Left renal cortex interstitium (tissue), 4 donors: Measurements from ENCODE around the gene JARID2. TPM values are rescaled to one million over a fixed set of nuclear protein-coding genes. Genes with fewer than 3 reads are reported as not detected.

Source experiments
- DNase-seq, 4 donors: peaks; one replicate each; pipeline ENCODE4 v3.0.0-alpha.2; 2013; ENCODE audit warnings: low read depth in 4 of 4, low spot score in 2 of 4, missing footprints in 1 of 4
- polyA plus RNA-seq, 4 donors: library from polyadenylated mRNA; unstranded; fragments of 120-200 nt; gene quantifications; one replicate each; pipeline ENCODE4 v1.2.1, GENCODE V29; 2013; ENCODE audit not compliant: insufficient read length in 4 of 4

JARID2 gene
- polyA plus RNA-seq, 4 donors: 26.1 to 33.0 (median 28.9) TPM

DNA sequence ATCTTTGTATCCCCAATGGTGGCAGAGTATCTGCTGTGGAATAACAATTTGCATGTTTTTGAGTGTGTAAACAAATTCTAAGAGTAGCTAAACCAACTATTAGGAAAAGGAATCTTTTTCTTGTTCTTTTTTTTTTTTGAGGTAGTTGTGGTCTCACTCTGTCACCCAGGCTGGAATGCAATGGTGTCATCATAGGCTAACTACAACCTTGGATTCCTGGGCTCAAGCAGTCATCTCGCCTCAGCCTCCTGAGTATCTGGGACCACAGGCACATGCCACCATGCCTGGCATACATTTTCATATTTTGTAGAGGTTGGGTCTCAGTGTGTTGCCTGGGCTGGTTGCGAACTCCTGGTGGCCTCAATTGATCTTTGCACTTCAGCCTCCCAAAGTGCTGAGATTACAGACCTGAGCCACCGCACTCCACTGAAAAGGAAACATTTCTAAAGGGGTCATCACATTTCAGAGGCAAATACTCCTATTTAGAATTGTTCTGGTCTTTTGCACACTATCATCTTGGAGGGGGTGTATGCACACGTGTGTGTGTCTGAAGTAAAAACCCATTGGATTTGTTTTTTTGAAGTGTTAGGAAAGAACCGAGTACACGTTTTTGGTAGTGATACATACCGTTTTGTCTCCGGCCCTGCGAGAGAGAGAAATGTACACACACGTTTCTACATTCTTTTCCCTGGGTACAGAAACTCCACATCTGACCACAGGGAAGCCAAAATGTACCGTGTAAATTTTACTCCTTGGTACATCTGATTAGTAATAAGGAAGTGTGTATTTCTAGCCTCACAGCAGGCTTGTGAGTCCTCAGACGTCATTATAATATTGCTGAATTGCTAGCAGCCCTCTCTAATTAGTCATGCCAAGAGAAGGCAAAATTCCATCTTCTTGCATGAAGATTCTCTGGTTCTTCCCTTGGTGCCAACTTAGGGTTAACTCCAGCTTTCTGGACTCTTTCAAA is 183.6 kb downstream of the JARID2 start:
- no peak for DNase-seq

DNA sequence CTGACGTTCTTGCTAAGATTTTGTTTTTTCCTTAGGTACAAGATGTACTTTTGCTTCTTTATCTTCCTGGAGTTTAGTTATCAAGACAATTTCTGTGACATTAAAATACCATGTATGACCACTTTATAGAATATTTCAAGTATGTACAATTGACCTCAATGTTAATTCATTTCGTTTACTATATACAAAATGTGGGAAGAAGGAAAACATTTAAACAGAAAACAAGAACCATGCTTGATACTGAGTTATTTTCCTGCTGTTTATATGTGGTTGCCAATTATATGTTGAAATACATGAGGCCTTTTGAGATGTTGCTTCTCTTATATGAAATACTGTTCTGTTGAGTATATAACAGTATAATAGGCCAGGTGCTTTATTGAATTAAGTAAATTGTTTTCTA is 184.3 kb downstream of the JARID2 start:
- DNase-seq: no peak

DNA sequence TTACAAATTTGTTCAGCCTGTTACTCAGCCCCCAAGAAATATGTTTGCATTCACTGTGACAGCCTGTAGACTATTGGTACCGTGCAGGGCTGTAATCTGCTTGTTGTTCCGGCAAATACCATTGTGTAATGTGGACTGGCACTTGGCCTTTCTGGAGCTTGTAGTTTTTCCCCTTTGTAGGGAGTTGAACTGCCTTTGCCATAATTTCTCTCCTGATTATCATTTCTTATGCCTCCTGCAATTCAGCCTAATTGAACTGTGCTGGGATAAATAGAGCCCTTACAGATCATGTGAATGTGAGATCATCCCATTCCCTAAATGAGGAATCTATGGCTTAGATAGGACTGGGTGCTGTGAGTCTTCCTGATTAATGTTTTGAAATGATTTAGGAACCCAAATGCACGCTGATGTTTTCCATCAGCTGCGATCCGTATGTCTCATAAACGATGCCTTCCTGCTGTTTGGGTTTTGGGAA is 185.1 kb downstream of the JARID2 start:
- no peak for DNase-seq

DNA sequence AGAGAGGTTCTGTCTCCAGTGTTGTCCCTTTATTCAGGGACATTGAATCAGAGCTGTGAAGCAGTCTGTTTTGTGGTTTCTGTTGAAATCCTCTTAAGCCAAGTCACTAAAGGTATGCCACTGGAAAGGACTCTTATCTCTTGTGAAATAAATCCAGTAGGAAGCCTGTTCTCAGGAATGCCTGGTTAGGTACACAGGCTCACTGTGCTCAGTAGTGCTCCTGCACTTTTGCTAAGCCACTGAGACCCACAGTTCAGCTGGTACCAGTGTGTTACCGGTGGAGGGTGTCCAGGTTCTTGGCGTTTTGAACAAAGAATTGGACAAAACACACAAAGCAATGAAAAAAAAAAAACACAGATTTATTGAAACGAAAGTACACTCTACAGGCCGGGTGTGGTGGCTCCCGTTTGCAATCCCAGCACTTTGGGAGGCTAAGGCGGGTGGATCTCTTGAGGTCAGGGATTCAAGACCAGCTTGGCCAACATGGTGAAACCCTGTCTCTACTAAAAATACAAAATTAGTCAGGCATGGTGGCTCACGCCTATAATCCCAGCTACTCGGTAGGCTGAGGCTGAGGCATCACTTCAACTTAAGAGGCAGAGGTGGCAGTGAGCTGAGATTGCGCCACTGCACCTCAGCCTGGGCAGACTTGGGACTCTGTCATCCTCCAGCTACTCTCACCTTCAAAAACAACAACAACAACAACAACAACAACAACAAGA is 186.1 kb downstream of the JARID2 start:
- DNase-seq: no peak

DNA sequence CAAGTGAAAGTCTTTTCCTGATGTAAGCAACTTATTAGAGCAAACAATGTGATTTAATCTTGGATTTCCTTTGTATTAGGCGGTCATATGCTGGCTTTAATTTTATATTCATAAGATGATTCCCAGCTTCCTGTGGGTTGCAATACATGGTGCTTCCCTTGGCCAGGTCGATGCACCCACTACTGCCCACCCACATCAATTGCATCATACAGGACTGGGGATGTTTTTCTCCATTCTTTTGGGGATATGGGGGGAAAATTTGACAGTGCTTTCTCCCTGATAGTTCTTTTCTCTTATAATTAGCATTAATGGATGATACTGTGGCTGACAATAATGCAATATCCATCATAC is 187.6 kb downstream of the JARID2 start:
- DNase-seq: no peak

DNA sequence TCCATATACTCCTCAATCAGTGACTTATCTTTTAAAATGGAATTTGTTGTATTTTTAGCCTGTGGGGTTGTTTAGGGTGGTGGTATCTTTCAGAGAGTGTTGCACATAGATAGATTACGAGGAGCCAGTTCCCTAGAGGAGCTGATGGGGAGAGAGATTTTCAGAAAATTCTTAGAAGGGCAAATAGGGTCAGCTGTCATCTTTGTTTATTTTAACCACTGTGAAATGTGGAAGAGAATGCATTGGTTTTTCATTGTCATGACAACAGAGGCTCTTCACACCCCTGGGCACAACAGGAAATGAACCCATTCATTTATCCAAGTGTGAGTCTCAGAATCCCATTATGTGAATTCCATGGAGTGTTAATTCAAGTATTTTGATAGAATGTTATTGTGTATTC is 188.4 kb downstream of the JARID2 start:
- DNase-seq: no peak

DNA sequence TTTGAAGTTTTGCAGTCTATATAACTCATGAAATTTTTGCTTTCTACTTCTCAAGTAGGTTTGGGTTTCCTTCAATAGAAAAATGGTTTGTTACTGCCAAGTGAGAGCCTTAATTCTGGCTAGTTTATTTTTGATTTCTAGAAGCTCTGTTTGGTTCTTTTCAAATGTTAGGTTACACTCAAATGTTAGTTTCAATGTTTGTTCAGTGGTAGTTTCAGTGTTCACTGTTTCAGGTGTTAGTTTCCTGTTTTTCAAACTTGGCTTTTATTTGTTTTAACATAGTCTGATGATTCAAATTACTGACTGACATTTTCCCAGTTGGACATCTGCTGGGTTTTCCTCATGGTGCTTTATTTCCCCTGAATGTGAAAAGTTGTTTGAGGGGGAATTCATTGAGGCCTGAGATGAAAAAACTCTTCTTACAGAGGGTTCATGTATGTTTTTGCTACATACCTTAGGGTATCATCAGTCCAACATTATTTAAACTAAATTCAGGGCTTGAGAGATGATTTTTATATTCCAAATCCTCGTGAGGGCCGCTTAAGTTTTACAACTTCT is 189.0 kb downstream of the JARID2 start:
- DNase-seq: no peak

DNA sequence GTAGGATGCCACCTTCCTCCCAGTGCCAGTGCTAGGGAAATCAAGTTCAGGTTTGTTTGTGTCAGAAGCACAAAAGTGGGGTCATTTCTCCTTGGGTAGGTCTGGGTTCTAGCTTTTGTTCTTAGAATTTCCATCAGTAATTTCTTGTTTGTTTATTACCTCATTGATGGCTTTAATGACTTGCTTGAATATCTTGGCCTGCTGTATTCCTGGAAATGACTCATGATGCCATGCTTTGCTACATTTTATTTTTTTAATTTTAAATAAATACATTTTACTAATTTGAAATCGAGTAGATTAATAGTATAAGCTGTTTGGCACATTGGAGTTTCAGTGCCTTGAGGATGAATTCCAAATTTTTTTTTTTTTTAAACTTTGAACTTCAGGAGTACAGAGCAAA is 189.6 kb downstream of the JARID2 start:
- no peak for DNase-seq

DNA sequence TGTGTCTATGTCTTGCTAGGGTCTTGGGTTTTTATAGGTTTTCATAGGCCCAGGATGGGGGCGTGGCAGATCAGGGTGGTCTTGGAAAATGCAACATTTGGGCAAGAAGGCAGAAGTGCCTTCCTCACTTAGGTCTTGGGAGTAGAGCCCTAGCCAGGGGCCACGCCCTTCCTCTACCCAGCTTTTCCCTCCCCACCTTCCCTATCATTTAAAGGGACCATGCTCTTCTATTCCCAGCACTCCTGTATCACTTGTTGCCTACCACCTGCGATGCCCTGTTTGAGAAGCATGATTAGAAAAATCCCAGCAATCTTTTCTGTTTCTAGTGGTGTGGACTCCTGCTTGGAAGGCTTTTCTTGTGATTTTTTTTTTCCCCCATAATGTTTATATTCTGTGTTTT is 190.6 kb downstream of the JARID2 start:
- no peak for DNase-seq

DNA sequence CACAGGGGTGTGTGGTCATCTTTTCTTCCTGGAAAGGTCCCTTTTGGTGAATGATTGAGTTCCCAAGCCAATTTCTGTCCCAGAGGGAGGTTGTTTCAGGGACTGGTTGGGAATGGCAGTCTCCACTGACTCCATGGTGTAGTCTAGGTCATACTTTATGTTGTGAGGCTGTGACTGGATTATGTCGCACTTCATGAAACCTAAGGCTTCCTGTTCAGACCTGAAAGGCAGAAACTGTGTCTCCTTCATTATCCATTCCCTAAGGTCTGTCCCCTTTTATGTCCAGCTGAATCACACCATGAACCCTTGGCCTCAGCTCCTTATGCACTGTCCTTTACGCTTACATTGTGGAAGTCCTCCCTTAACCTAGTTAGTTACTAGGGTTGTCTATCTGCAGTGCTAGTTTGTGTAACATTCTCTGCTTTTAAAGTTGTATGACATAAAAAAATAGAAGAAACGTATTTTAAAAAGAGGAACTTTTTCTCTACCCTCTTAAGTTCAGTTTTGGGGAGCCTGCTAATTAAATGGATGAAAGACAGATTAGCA is 191.3 kb downstream of the JARID2 start:
- DNase-seq: no peak

DNA sequence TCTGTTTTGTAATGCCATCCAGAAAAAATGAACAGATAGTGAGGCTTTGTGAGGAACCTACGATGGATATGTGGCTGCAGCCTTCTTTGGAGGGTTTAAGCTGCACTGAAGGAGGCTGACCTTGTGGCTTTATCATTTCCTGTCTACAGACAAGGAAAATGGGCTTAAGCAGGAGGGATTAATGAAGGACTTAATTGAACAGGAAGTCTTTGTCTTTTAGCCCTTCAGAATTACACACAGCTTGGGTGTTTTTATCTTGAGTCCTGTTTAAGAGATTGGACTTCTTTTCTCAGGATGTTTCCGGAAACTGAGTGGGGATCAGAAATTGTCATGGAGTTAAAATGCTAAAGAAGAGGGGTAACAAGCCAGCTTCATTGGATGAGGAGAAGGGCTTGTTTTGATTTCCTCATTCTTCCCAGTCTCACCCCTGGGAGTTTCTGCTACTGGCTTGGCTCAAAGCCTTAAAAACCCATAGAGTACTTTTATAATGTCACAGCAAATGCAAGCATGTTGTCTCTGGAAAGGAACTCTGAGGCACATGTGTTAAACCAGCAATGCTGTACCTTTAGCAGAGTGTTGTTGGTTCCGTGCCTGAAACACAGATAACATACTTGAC is 193.6 kb downstream of the JARID2 start:
- no peak for DNase-seq

DNA sequence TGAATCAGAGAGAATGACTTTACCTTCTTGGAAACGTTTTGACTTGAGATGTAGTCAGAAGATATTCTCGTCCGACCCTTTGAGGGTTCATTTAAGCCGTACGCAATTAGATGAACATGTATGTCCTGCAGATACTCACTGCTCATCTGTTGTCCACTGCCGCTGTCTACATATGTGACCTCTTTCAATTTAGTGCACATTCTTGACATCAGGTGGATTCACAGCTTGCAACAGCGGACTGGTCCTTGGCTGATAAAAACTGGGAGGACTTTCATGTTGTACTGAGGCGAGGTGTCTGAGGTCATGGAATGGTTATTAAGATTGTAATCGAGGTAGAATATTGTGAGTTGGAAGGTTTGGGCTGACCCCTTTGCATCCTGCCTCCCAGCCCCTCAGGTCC is 194.2 kb downstream of the JARID2 start:
- no peak for DNase-seq

DNA sequence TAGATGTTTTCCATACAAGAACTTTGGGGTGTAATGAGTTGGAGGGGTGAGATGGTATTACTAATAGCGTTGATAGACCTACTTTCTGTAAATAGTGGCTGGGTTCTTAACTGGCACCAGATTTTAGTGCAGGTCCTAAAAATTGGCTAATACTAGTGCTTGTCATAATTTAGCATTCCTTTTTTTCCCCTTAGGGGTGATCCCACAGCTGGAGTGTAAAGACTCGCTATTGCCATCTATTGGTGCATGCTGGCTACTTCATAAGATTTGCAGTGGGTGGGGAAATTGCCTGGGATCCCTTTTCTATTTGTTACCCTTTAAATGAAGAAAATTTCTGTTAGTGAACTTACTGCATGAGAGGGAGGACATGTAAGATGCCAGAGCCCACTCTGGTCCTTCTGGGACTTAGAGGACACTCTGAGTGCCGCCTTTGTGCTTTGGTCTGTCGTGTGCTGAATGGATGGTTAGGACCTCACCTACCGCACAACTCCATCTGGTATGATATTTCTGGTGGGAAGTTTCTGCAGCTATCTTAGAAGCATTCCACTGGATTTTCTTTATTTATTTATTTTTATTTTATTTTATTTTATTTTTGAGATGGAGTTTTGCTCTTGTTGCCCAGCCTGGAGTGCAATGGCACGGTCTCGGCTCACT is 195.5 kb downstream of the JARID2 start:
- DNase-seq: peak in 1 of 4 donors; percentile 63

DNA sequence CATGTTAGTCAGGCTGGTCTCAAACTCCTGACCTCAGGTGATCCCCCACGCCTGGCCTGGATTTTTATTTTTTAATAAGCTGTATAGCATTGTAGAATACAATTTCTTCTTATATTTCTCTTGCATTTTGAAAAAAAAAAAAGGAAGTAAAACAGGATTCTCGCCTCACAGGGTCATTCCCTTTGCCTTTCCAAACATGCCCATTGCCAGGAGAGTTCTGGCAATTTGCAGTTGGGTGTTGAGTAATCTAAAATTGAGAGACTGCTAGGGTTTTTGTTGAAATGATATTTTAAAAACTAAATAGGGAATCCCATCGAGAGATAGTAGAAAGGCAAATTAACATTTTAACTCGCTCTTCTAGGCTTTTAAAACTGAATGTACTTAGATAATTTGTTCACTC is 196.1 kb downstream of the JARID2 start:
- no peak for DNase-seq

DNA sequence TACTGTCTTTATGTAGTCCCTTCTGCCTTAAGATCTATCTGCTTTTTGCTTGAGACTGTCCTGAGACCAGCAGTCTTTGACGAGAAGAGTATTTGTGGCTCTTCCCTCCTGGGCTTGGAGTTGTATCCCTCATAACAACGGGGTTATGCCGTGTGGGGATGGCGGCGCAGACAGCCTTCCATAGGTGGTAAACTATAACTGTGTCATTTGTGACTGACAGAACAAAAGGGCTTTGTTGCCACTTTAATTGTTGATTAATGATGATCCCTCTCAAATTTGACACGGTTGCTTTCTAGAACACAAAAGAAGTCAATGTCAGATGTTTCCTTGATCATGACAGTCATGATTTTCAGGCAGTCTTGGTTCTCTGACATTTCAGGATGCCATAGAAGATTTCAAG is 196.6 kb downstream of the JARID2 start:
- no peak for DNase-seq

DNA sequence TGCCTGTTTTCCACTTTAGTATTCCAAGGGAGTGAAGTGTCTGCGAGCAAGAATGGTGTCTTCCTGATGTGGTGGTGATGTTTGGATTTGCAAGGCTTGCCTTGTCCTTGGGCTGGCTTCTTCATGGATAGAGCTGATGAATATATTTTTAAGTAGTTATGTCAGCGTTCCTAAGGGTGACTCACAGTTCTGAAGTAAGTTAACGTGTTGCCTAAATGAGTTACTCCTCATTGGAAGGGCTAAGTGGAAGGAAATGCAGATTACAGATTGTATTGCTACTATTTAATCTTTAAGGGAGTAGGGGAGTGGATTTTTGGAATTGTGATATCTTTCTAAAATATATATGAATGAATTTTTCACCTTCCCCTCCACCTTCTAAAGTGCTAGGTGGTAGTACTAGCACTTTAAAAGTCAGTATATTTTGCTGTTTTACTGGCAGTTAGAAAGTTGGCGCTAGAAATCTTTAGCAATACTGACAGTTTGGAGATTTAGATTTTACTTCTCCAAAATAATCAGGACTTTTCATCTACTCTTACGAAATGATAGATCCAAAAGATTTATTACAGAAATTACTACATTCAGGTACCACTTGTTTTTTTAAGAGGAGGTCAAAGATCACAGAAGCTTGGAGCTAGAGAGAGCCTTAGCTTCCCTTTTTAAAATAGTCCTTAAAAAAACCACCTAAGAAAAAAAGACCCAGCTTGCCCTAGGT is 197.4 kb downstream of the JARID2 start:
- DNase-seq: no peak

DNA sequence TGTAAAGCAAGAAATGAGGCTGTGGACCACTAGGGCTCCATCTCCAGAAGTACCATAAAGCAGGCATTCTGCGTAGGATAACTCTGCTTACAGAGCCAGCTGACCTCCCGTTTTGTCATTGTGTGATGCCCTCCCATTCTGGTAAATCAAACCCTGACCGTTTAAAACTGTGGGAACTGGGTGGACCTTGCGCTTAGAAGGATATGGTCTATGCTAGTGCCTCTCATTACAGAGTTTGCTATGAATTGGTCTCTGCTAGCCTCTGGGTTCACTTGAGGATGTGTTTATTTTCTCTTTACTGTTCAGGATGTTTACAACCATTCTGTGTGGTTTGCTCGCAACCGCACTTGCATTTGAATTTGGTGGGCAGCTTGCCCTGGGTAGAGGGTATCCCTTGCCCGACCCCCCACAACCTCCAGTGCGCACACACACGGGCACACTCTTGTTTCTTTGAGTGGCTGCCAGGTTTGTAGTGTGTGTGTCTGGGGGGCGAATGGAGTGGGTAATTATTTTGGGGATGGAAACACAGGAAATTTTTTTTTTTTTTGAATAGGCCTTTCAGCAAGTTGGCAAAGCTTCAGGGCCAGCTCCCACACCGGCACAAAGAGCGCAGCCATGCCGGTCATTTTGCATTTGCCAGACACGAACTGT is 198.3 kb downstream of the JARID2 start:
- DNase-seq: no peak

DNA sequence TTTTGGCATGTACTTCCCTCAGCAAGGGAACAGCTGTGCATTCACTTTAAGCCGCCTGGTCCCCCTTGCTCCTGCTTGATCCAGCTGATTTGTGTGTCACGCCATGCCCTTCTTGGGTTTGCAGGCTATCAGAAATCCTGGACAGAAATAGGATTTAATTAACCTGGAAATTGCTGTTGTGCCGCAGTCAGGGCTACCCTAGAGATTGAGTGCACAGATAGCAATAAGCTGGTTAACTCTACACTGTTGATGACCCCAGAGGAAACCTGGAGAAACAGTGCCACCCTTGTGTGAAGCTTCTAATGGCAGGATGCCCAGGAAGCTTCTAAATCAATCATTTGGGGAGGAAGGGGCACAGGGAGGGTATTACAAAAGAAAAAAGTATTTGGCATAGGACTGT is 199.0 kb downstream of the JARID2 start:
- no peak for DNase-seq
